T-helper 2 cell treated with Interferon-gamma antibody and Interleukin-4, amounts not matched to agents 5 μg/mL and 100 μg/mL, for 36 hours (primary cell): ENCODE results near the gene MBD3L3.
"Not testable (repeated sequence)": the region's sequence is repeated elsewhere in the genome, so short reads cannot be mapped to it uniquely, and the experiment has no call there.

Experiments
- DNase-seq: peaks from one replicate; pipeline ENCODE4 v3.0.0; 2021; ENCODE audit warnings: low spot score
- H3K27ac Mint-ChIP-seq: one replicate; pipeline ENCODE4 v1.8.0; 2021; ENCODE audit warnings: mild to moderate bottlenecking, mixed read lengths
- H3K27me3 Mint-ChIP-seq: one replicate; pipeline ENCODE4 v1.8.0; 2021; ENCODE audit warnings: low read depth, mixed read lengths
- H3K36me3 Mint-ChIP-seq: one replicate; pipeline ENCODE4 v1.8.0; 2021; ENCODE audit warnings: low read depth, mixed read lengths
- H3K4me1 Mint-ChIP-seq: one replicate; pipeline ENCODE4 v1.8.0; 2021; ENCODE audit warnings: low read depth, mixed read lengths
- H3K4me3 Mint-ChIP-seq: one replicate; pipeline ENCODE4 v1.8.0; 2022; ENCODE audit warnings: mild to moderate bottlenecking, moderate library complexity, mixed read lengths
- H3K9me3 Mint-ChIP-seq: one replicate; pipeline ENCODE4 v1.8.0; 2021; ENCODE audit warnings: mixed read lengths

The MBD3L3 gene

GRCh38 chr19:7072541-7072940, 14.1 kb upstream of the MBD3L3 start:
- Mint-ChIP-seq H3K27me3 (no peaks in the 10 kb centered on the region), H3K36me3 (peaks cover 72% of the 10 kb centered on the region), H3K4me3 (peak overlapping the region; percentile 65), H3K4me1 (peaks cover 7% of the 10 kb centered on the region), H3K9me3 (peaks cover 25% of the 10 kb centered on the region), H3K27ac (peak overlapping the region; percentile 2)
- no peak for DNase-seq

GRCh38 chr19:7069904-7070226, 11.4 kb upstream of the MBD3L3 start:
- DNase-seq = no peak
- H3K36me3 Mint-ChIP-seq = peaks cover 46% of the 10 kb centered on the region
- H3K4me3 Mint-ChIP-seq = peak overlapping the region; percentile 95
- H3K9me3 Mint-ChIP-seq = peaks cover 9% of the 10 kb centered on the region
- H3K27ac Mint-ChIP-seq = peak overlapping the region; percentile 79
- H3K27me3 Mint-ChIP-seq = no peaks in the 10 kb centered on the region
- H3K4me1 Mint-ChIP-seq = peaks cover 7% of the 10 kb centered on the region

- H3K4me3 Mint-ChIP-seq = peak within 1 kb of the TSS; percentile 95
- H3K4me1 Mint-ChIP-seq = peaks cover 7% of the 10 kb centered on the region
- peak within 1 kb of the TSS; percentile 79 for H3K27ac Mint-ChIP-seq
- DNase-seq = peak; percentile 95
- H3K36me3 Mint-ChIP-seq = peaks cover 42% of the 10 kb centered on the region
- H3K9me3 Mint-ChIP-seq = peaks cover 7% of the 10 kb centered on the region
- no peaks in the 10 kb centered on the region for H3K27me3 Mint-ChIP-seq
Measured at GRCh38 chr19:7069042-7069903, 10.8 kb upstream of the MBD3L3 start, which contains the start of gene ZNF557. Gene ZNF557 (plus strand): TSS chr19:7069703. CDS start chr19:7075075, 5,372 bp downstream.

- peak overlapping the region; percentile 95 for H3K4me3 Mint-ChIP-seq
- no peak for DNase-seq
- H3K36me3 Mint-ChIP-seq = peaks cover 35% of the 10 kb centered on the region
- H3K9me3 Mint-ChIP-seq = peaks cover 6% of the 10 kb centered on the region
- H3K27me3 Mint-ChIP-seq = no peaks in the 10 kb centered on the region
- H3K4me1 Mint-ChIP-seq = peaks cover 7% of the 10 kb centered on the region
- peak overlapping the region; percentile 79 for H3K27ac Mint-ChIP-seq
Measured at GRCh38 chr19:7068599-7068998, 10.1 kb upstream of the MBD3L3 start.

GRCh38 chr19:7067716-7068115, 9.2 kb upstream of the MBD3L3 start:
- Mint-ChIP-seq H3K9me3 (peaks cover 5% of the 10 kb centered on the region), H3K27me3 (no peaks in the 10 kb centered on the region), H3K4me3 (no peak overlapping the region), H3K27ac (no peak overlapping the region), H3K36me3 (peaks cover 29% of the 10 kb centered on the region), H3K4me1 (peaks cover 7% of the 10 kb centered on the region)
- no peak for DNase-seq

- H3K36me3 Mint-ChIP-seq = peaks cover 23% of the 10 kb centered on the region
- not testable (repeated sequence) for DNase-seq, H3K4me1 Mint-ChIP-seq, H3K27me3 Mint-ChIP-seq, H3K4me3 Mint-ChIP-seq, H3K27ac Mint-ChIP-seq, H3K9me3 Mint-ChIP-seq
Measured at GRCh38 chr19:7067122-7067521, 8.6 kb upstream of the MBD3L3 start.

GRCh38 chr19:7063764-7064418, 5.4 kb upstream of the MBD3L3 start:
- no peaks in the 10 kb centered on the region for H3K27me3 Mint-ChIP-seq
- H3K9me3 Mint-ChIP-seq = no peaks in the 10 kb centered on the region
- H3K4me1 Mint-ChIP-seq = peaks cover 2% of the 10 kb centered on the region
- H3K36me3 Mint-ChIP-seq = peaks cover 1% of the 10 kb centered on the region
- H3K4me3 Mint-ChIP-seq = no peak overlapping the region
- DNase-seq = no peak
- H3K27ac Mint-ChIP-seq = no peak overlapping the region

- H3K4me1 Mint-ChIP-seq = no peaks in the 10 kb centered on the region
- DNase-seq = no peak
- H3K9me3 Mint-ChIP-seq = no peaks in the 10 kb centered on the region
- H3K27ac Mint-ChIP-seq = no peak overlapping the region
- H3K36me3 Mint-ChIP-seq = no peaks in the 10 kb centered on the region
- H3K4me3 Mint-ChIP-seq = no peak overlapping the region
- no peaks in the 10 kb centered on the region for H3K27me3 Mint-ChIP-seq
Measured at GRCh38 chr19:7063339-7063738, 4.9 kb upstream of the MBD3L3 start.

- H3K27me3 Mint-ChIP-seq, H3K4me3 Mint-ChIP-seq, H3K36me3 Mint-ChIP-seq, H3K27ac Mint-ChIP-seq, H3K9me3 Mint-ChIP-seq, DNase-seq, H3K4me1 Mint-ChIP-seq: not testable (repeated sequence)
Measured at GRCh38 chr19:7059977-7060376, 1.5 kb upstream of the MBD3L3 start.

GRCh38 chr19:7056371-7056770, 2.1 kb downstream of the MBD3L3 start:
- H3K4me1 Mint-ChIP-seq, H3K36me3 Mint-ChIP-seq, H3K27ac Mint-ChIP-seq, H3K27me3 Mint-ChIP-seq, H3K4me3 Mint-ChIP-seq, H3K9me3 Mint-ChIP-seq, DNase-seq: not testable (repeated sequence)

- not testable (repeated sequence) for H3K36me3 Mint-ChIP-seq, H3K9me3 Mint-ChIP-seq, H3K4me1 Mint-ChIP-seq, H3K27ac Mint-ChIP-seq, H3K27me3 Mint-ChIP-seq, H3K4me3 Mint-ChIP-seq, DNase-seq
Measured at GRCh38 chr19:7055679-7056078, 2.8 kb downstream of the MBD3L3 start.

GRCh38 chr19:7054635-7055368, 3.7 kb downstream of the MBD3L3 start:
- not testable (repeated sequence) for H3K9me3 Mint-ChIP-seq, H3K27me3 Mint-ChIP-seq, H3K4me3 Mint-ChIP-seq, DNase-seq, H3K36me3 Mint-ChIP-seq, H3K4me1 Mint-ChIP-seq, H3K27ac Mint-ChIP-seq

GRCh38 chr19:7052896-7053295, 5.6 kb downstream of the MBD3L3 start:
- H3K9me3 Mint-ChIP-seq, H3K4me3 Mint-ChIP-seq, H3K27ac Mint-ChIP-seq, H3K4me1 Mint-ChIP-seq, H3K36me3 Mint-ChIP-seq, H3K27me3 Mint-ChIP-seq, DNase-seq: not testable (repeated sequence)

GRCh38 chr19:7051421-7051820, 7.1 kb downstream of the MBD3L3 start:
- DNase-seq, H3K27ac Mint-ChIP-seq, H3K4me1 Mint-ChIP-seq, H3K4me3 Mint-ChIP-seq, H3K27me3 Mint-ChIP-seq, H3K36me3 Mint-ChIP-seq, H3K9me3 Mint-ChIP-seq: not testable (repeated sequence)
